ENCODE measurements around the gene ALPI.
"Not testable (repeated sequence)": the region's sequence is repeated elsewhere in the genome, so short reads cannot be mapped to it uniquely, and the experiment has no call there.

Gene ALPI

DNA sequence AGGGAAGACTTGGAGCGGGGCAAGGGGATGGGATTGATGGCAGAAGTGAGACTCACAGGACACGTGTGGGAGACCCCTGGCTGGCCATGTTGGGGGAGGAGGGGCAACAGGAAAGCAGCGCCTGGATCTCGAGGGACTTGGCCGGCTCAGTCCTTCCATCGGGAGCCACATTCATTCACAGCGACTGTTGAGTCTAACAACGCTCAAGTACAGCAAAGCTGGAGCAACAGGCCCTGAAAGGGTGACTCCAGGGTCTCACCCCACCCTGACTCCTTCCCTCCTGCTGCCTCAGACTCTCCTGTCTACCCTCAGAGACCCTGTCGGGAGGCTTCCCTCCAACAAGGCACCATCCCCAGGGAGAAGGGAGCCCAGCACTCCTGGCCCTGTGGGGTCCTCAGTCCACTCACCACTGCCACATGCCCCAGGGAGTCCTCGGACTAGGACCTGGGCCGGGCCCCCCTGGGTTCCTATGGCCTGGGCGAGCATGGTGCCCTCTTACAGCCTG is 14.8 kb upstream of the ALPI start:
- DNase-seq (ENCODE audit: low read depth in 2 of 3, low spot score in 1 of 3): no peak

DNA sequence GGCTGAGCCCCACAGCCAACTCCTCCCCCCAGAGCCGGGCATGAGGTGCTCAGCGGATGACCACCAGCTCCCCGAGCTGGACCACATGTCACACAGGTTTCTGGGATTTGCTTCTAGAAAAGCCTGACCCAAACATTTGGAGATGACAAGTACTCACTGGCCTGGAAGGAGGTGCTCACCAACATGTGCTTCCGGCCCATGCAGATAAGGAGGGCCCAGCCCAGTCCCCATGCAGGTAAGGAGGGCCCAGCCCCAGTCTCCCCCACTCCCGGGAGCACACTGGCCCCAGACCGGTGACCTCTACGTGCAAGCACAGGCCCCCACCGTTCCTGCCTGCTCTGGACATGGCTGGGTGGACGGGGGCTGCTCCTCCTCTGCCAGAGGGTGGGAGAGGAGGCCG is 14.0 kb upstream of the ALPI start:
- not testable (repeated sequence) for DNase-seq (ENCODE audit: low read depth in 2 of 3, low spot score in 1 of 3)

DNA sequence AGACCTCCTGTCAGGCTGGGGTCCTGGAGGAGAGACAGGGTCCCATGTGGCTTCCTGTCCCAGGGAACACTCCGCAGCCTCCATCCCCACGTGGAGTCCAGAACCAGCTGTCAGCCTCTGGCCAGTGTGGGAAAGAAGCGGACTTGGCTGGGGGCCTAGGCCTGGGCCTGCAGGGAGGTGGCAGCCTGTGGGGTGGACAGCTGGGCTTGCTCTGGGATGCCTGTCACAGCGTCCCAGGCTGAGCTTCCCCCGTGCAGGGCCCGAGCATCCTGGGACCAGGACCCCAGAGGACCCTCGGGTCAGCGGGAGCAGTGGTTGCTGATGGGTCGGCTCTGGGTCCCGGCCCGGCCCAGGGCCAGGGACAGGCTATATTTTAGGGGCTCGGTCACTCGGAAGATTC is 13.5 kb upstream of the ALPI start:
- not testable (repeated sequence) for DNase-seq (ENCODE audit: low read depth in 2 of 3, low spot score in 1 of 3)

DNA sequence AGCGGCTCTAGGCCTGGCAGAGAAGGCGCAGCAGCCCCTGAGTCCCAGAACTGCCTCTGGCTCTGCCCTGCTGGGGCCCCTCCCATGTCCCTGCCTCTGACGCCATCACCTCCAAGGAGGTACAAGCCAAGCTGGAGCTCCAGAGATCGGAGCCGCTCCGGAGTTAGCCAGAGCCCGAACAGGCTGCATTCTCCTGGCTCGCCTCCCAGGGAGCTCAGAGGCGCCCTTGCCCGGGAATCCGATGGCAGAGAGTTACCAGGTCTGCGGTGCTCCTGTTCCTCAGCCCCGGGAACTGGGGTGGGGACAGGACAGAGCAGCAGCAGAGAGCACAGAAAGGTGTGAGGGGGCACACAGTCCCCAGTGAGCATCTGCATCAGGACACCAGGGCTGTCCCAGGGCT is 12.9 kb upstream of the ALPI start:
- not testable (repeated sequence) for DNase-seq (ENCODE audit: low read depth in 2 of 3, low spot score in 1 of 3)

DNA sequence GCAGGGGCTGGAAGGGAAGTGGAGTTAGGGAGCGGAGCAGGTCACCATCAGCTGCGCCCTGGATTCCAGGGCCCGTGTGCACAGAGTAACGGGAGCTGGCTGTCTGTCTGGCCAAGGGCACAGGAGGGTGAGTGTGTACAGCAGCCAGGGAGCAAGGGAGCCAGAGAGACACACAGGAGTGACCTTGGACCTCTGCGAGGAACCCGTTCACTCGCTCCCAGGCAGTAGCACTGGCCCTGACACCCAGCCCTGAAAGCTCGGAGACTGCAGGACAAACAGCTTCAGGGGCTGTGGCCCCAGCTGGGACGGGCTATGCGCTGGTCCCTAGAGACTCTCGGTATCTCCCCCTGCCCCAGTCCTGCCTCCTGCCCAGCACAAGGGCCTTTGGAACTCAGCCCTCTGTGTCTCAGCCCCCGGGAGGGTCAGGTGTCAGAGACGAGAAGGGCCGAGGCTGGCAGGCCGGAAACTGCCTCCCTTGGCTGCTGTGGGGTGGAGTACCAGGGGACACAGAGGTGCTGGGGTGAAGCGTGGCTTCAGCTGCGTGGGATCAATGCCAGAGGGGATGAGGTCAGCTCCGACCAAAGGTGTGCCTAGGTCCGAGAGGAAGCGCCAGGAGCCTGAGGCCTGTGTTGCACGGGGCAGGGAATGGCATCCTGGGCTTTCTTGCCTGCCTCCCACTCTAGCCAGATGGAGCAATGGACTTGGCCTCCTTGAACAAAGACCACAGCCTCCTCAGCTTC is 12.1 kb upstream of the ALPI start:
- DNase-seq (ENCODE audit: low read depth in 2 of 3, low spot score in 1 of 3): not testable (repeated sequence)

DNA sequence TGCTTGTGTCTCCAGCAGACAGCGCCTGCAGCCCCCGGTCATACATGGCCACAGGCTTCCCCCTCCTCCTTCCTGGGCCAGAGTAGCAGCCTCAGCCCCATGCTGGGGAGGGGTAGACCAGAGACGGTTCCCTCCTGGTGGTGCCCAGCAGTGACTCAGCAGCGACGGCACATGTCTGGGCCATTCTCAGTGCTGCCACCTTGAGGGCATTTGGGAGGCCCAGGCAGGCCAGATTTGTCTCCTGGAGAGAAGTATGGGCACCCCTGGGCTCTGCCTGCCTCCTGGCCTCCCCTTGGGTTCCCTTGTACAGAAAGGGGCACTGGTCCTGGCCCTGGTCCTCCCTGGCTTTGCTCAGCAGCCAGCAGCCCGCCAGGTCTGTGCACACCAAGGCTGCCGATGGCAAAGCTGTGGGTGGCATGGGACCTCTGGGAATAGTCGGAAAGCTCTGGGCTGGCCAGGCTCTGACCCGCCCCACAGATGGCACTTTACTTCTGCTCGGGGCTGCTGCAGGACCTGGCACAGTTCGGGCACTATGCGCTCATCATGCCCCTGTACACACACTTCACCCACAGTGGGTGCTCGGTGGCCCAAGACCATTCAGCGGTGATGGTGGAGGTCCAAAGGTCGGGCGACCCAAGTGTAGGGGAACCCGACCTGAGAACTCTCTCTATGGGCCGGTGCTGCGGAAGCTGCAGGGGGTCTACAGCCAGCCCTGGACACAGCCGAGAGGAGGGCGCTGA is 11.4 kb upstream of the ALPI start:
- peak; percentile 68 to 74 (median 68) for DNase-seq (ENCODE audit: low read depth in 2 of 3, low spot score in 1 of 3)

DNA sequence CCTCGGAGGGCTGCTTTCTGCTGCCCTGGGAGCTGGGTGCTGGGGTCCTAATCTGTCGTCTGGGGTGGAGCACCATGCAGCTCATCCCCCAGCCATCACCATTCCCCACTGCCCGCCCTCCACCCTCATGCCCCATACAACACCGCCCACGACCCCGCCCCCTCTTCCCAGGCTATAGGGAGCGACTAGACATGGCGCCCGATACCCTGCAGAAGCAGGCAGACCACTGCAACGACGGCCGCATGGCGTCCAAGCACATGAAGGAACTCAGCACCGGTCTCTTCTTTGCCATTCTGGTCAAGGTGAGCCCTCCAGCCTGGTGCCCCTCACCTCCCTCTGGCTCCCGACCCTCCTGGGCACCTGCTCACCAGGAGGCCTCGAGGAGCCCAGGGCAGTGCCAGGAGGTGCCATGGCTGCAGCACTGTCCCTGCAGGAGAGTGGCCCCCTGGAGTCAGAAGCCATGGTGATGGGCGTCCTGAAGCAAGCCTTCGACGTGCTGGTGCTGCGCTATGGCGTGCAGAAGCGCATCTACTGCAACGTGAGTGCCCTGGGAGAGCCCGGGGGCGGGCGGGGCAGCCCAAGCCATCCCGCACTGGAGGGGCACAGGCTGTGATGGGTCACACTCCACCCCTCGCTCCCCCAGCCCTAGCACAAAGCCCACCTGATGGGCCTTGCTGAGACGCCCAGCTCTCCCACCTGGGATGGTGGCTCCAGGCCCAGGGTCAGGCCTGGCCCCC is 10.6 kb upstream of the ALPI start:
- not testable (repeated sequence) for DNase-seq (ENCODE audit: low read depth in 2 of 3, low spot score in 1 of 3)

DNA sequence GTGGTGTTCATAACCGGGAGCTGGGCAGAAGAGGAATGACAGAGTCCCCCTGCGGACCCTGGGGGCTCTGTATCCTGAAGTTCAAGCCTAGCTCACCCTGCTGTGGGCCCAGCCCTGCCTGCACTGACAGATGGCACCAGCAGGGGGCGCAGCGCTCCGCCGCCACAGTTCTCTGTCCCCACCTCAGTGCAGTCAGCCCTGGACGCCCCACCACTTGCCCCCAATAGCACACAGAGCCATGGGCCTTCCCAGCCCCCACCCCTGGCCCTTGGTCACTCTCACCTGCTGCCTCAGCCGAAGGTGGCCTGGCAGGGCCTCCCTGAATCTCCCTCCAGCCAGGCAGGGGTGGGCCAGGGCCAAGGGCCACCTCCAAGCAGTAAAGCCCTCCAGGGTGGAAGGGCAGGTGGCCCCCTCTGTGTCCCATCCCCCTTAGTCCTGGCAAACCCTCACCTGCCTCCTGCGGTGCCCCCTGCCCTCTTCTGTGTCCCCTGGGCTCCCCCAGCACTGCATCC is 9.6 kb upstream of the ALPI start:
- not testable (repeated sequence) for DNase-seq (ENCODE audit: low read depth in 2 of 3, low spot score in 1 of 3)

DNA sequence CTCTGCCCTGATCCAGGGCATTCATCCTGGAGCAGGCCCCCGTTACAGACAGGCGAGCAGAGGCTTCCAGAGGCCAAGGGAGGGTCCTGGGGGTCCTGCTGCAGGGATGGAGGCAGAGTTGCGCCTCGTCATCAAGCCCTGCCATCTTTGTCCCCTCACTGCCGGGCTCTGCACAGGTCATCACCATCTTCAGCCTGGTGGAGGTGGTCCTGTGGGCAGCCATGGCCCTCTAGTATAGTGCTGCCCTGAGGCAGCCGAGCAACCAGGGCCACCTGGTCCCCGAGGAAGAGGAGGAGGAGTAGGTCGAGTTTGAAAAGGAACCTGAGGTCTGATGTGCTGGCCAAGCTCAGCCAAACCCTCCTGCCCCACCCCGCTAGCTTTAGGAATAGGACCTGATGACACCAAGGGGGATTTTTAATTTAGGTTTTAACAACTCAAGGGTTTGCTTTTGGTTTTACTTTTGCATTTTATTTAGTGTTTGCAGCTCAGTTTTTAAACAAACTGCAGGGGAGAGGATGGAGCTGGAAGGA is 8.8 kb upstream of the ALPI start:
- DNase-seq (ENCODE audit: low read depth in 2 of 3, low spot score in 1 of 3): no peak

DNA sequence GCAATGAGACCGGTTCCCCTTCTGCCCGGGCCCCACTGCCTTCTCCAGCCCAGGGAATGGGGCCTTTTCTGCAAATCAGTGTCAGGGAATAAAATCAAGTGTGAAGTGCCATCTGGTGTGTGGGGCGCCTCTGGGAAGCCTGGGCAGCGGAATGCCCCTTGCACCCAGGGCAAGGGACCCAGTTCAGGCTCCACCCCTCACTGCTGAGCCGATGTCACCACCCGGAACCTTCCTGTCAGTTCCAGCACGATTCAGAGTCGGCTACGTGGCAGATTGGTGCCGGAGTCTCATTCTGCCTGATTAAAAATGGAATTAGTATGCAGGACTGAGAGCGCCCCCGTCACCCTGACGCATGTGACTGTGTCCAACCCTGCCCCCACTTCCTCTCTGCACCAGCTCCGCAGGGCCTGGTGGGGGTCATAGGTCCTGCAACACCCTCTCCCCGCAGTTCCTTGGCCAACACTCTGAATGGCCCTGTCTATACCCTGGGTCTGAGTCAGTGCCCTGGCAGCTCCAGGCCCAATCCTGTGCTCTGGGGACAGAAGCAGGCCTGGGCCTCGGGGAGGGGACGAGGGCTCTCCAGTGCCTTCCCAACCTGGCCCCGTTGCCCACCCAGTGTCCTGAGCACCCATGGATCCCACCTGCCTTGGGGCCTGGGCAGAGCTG is 8.2 kb upstream of the ALPI start:
- DNase-seq (ENCODE audit: low read depth in 2 of 3, low spot score in 1 of 3): no peak

DNA sequence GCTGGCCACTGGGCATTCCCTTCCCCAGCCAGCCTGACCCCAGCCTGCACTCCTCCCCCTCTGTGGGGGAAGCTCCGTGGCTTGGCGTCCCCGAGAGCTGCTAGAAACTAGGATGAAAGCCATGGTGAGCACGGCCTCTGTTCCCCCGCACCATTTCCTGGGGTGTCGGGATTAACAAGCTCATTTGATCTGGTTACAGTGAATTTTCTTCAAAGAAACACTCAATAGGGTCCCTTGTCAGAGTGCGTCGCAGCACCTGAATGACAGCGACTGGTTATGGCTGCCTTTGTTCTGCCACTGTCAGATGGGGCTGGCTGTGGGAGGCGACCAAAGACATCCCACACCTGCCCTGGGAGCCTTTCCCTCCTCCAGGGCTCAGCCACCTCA is 7.7 kb upstream of the ALPI start:
- no peak for DNase-seq (ENCODE audit: low read depth in 2 of 3, low spot score in 1 of 3)

DNA sequence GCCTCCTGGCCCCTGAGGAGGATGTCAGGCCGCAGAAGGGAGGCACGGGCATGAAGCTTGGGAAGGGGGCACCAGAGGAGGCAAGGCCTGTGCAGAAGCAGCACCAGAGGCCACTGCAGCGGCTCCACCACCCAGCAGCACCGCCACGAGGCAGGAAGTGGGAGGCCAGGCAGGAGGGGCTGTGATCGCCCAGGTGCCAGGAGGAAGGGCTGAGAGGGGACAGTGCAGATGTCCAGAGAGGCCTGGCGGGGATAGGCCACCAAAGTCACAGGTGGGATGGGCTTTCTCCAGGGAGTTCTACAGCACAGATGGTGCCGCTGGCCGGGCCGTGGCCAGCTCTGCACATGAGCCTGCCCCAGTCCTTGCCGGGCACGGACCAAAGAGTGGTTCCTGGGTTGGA is 6.0 kb upstream of the ALPI start:
- DNase-seq (ENCODE audit: low read depth in 2 of 3, low spot score in 1 of 3): no peak

DNA sequence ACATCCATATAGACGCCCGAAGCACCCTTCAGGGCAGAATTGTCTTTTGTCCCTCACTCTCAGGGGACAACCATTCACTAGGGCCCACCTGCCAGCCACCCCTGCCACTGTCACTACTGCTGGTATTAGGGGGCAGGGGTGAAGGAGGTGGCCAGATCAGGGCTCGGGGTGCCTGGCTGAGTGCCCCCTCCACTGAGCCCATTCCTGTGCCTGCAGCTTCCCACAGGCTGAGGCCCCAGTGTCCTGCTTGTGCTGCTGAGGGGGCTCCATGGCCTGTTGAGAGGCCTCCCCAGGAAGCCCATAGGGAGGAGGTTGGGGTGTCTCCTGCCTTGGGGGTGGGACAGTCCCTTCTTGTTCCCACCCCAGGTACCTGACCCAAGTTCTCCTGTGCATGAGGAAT is 4.3 kb upstream of the ALPI start:
- not testable (repeated sequence) for DNase-seq (ENCODE audit: low read depth in 2 of 3, low spot score in 1 of 3)

DNA sequence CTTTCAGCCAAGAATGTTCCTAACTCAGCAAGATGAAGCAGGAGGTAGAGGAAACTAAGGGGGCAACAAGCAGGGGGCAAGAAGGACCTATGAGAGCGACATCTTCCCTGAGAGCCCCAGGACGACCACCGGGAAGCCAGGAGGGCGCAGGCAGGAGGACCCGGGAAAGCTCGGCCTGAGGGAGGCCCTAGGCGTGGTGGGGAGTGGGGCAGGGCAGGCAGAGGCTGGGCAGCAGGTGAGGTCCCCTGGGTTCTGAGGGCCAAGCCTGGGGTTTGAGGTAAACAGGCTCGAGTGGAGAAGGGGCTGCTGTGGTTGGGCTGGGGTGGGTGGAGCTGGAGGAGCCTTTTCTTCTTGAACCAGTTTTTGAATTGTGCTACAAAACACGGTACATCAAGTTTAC is 1.3 kb upstream of the ALPI start:
- no peak for DNase-seq (ENCODE audit: low read depth in 2 of 3, low spot score in 1 of 3)

DNA sequence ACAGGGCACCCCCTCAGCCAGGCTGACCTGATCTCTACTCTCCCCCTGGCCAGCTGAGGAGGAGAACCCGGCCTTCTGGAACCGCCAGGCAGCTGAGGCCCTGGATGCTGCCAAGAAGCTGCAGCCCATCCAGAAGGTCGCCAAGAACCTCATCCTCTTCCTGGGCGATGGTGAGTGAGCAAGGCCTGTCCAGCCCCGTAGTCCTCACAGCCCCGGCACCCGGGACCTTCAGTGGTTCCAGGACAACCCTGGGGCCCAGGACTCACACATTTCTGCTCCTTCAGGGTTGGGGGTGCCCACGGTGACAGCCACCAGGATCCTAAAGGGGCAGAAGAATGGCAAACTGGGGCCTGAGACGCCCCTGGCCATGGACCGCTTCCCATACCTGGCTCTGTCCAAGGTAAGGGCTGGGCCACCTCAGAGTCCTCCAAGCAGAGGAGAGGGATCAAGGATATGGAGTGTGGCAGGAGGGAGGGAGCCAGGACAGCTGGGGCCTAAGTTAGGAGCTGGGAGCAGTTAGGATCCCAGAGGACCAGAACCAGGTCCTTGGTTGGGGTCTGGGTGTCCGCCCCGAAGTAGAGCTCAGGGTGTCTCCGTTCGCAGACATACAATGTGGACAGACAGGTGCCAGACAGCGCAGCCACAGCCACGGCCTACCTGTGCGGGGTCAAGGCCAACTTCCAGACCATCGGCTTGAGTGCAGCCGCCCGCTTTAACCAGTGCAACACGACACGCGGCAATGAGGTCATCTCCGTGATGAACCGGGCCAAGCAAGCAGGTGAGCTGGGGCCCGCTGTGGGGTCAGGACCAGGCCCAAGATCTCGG is 555 bp downstream of the ALPI start:
- DNase-seq (ENCODE audit: low read depth in 2 of 3, low spot score in 1 of 3): no peak

DNA sequence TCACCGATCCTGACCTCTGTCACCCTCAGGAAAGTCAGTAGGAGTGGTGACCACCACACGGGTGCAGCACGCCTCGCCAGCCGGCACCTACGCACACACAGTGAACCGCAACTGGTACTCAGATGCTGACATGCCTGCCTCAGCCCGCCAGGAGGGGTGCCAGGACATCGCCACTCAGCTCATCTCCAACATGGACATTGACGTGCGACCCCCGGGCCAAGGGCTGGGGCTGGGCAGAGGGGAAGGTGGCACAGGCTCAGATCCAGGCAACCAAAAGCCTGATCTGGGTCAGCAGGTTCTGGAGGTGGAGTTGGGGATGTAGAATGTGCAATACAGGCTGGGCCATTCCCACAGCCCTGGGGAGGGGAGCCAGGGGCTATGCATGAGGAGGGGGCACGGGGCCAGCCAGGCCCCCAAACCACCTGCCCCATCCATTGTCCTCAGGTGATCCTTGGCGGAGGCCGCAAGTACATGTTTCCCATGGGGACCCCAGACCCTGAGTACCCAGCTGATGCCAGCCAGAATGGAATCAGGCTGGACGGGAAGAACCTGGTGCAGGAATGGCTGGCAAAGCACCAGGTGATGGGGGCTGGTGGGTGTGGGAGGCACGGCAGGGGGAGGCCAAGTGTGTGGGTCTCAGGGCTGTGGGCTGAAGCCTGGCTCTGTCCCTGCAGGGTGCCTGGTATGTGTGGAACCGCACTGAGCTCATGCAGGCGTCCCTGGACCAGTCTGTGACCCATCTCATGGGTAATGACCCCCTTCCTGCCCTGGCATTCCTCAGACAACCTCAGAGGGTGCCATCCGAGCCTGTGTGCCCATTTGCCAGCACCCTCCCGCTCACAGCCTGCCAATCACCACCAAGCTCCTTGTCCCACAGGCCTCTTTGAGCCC is 1.4 kb downstream of the ALPI start:
- DNase-seq (ENCODE audit: low read depth in 2 of 3, low spot score in 1 of 3): no peak

DNA sequence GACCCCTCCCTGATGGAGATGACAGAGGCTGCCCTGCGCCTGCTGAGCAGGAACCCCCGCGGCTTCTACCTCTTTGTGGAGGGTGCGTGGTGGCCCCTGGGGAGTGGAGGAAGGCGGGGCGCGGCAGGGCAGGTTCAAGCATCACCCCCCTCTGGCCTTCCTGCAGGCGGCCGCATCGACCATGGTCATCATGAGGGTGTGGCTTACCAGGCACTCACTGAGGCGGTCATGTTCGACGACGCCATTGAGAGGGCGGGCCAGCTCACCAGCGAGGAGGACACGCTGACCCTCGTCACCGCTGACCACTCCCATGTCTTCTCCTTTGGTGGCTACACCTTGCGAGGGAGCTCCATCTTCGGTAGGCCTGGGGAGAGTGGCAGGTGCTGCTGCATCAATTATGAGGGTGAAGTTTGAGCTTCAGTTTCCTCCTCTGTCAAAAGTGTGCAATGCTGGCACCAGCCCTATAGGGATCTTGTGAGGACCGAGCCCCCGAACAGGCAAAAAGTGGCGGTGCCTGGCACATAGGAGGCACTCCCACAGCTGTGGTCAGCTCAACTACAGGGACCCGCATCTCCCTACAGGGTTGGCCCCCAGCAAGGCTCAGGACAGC is 2.2 kb downstream of the ALPI start:
- DNase-seq (ENCODE audit: low read depth in 2 of 3, low spot score in 1 of 3): no peak

DNA sequence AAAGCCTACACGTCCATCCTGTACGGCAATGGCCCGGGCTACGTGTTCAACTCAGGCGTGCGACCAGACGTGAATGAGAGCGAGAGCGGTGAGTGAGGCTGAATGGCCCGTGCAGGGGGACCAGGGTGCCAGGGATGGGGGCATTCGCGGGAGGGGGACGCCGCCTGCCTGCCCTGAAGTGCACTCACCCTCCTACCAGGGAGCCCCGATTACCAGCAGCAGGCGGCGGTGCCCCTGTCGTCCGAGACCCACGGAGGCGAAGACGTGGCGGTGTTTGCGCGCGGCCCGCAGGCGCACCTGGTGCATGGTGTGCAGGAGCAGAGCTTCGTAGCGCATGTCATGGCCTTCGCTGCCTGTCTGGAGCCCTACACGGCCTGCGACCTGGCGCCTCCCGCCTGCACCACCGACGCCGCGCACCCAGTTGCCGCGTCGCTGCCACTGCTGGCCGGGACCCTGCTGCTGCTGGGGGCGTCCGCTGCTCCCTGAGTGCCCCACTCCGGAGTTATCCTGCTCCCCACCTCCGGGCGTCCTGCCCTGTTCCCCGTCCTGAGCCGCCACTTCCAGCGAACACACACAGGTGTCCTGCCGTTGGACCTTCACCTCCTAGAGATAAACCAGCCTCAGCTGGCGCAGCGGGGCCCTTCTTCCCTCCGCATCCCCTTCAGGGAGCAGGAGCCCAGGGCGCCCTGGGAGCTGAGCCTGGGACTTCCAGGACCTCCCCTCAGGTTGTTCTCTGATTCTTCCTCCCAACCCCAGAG is 2.9 kb downstream of the ALPI start:
- DNase-seq (ENCODE audit: low read depth in 2 of 3, low spot score in 1 of 3): no peak
